Fibroblast of lung (primary cell): ENCODE data around the gene OR10A2. TPM values are rescaled to one million over a fixed set of nuclear protein-coding genes. Genes with fewer than 3 reads are reported as not detected.
"Not testable (repeated sequence)": the region's sequence is repeated elsewhere in the genome, so short reads cannot be mapped to it uniquely, and the experiment has no call there.

Experiments
- DNase-seq, 2 donors: peaks; one replicate each; pipeline versions ENCODE4 v3.0.0 to v3.0.0-alpha.2; 2010; ENCODE audit warnings: low read depth in 2 of 2
- H2AFZ ChIP-seq: 2 replicates; pipeline ENCODE4 v1.5.1; 2012; ENCODE audit warnings: low read length, control low read depth, inconsistent platforms
- H3K27ac ChIP-seq: 2 replicates; pipeline ENCODE4 v1.5.1; 2011; ENCODE audit warnings: low read length, control low read depth; ENCODE audit not compliant: insufficient read depth
- H3K27me3 ChIP-seq: 2 replicates; pipeline ENCODE4 v1.5.1; 2011; ENCODE audit warnings: mild to moderate bottlenecking, low read length; ENCODE audit not compliant: control insufficient read depth, insufficient read depth
- H3K36me3 ChIP-seq: 2 replicates; pipeline ENCODE4 v1.5.1; 2011; ENCODE audit warnings: low read length; ENCODE audit not compliant: control insufficient read depth, insufficient read depth
- H3K4me1 ChIP-seq: 2 replicates; pipeline ENCODE4 v1.5.1; 2011; ENCODE audit warnings: low read length; ENCODE audit not compliant: control insufficient read depth, insufficient read depth; ENCODE audit errors: extremely low read depth
- H3K4me2 ChIP-seq: 2 replicates; pipeline ENCODE4 v1.5.1; 2011; ENCODE audit warnings: low read length, control low read depth; ENCODE audit not compliant: insufficient read depth; ENCODE audit errors: extremely low read depth
- H3K4me3 ChIP-seq, 4 experiments: fragments of 200-600 bp in 1 of 4; sonication (generic) in 1 of 4; replicated peaks in 1 of 4; 2 replicates each; pipeline ENCODE4 v1.5.1; 2011 to 2016; ENCODE audit warnings: low read length in 4 of 4, low read depth in 3 of 4, mild to moderate bottlenecking in 3 of 4, control low read depth in 2 of 4, inconsistent platforms in 1 of 4, mixed read lengths in 1 of 4; ENCODE audit not compliant: insufficient read depth in 1 of 4; ENCODE audit errors: control extremely low read depth in 1 of 4
- H3K79me2 ChIP-seq: 2 replicates; pipeline ENCODE4 v1.5.1; 2012; ENCODE audit warnings: mild to moderate bottlenecking, low read length, inconsistent platforms; ENCODE audit not compliant: control insufficient read depth, insufficient read depth
- H3K9ac ChIP-seq: 2 replicates; pipeline ENCODE4 v1.5.1; 2011; ENCODE audit warnings: mild to moderate bottlenecking, low read length, control low read depth; ENCODE audit not compliant: insufficient read depth
- H3K9me3 ChIP-seq: 2 replicates; pipeline ENCODE4 v1.5.1; 2012; ENCODE audit warnings: low read depth, low read length; ENCODE audit not compliant: control insufficient read depth, insufficient read depth
- H4K20me1 ChIP-seq: 2 replicates; pipeline ENCODE4 v1.5.1; 2011; ENCODE audit warnings: low read length; ENCODE audit not compliant: control insufficient read depth, insufficient read depth; ENCODE audit errors: extremely low read depth
- CTCF ChIP-seq, 2 donors: IDR thresholded peaks in 1 of 2; conservative IDR thresholded peaks in 1 of 2; 1 replicate in 1 of 2; 2 replicates in 1 of 2; pipeline ENCODE4 v1.5.1; 2011 to 2012; ENCODE audit warnings: low read length in 2 of 2, control low read depth in 1 of 2, inconsistent platforms in 1 of 2, low read depth in 1 of 2, mild to moderate bottlenecking in 1 of 2
- EZH2 ChIP-seq: IDR thresholded peaks from 2 replicates; pipeline ENCODE4 v1.5.1; 2012; ENCODE audit warnings: low read length, control low read depth, mild to moderate bottlenecking; ENCODE audit errors: missing control alignments
- polyA plus RNA-seq, 2 donors: library from polyadenylated mRNA; depleted of rRNA in 1 of 2; stranded (reverse) in 1 of 2; unstranded in 1 of 2; fragments of >200 nt; gene quantifications; 2 replicates each; pipeline ENCODE4 v1.2.1, GENCODE V29; 2011 to 2012; ENCODE audit warnings: missing spikeins in 1 of 2
- total RNA-seq: library from RNA; depleted of rRNA; stranded (reverse); fragments of >200 nt; gene quantifications from 2 replicates; pipeline ENCODE4 v1.2.1, GENCODE V29; 2014

Gene OR10A2
- total and polyA plus RNA-seq, 2 donors (not counting 1 experiment from before 2014, with no cell fraction given): not detected

GRCh38 chr11:6876914-6877313 lies 14.1 kb downstream of the OR10A2 start:
- Histone ChIP-seq H3K9ac (no peak overlapping the region), H3K79me2 (no peaks in the 10 kb centered on the region), H3K27ac (no peak overlapping the region), H3K4me3 (no peak overlapping the region), H2AFZ (no peak overlapping the region), H3K36me3 (no peaks in the 10 kb centered on the region), H3K4me1 (no peaks in the 10 kb centered on the region), H3K27me3 (no peaks in the 10 kb centered on the region), H3K4me2 (no peak overlapping the region), H3K9me3 (no peaks in the 10 kb centered on the region), H4K20me1 (no peaks in the 10 kb centered on the region)
- TF ChIP-seq CTCF (conservative IDR thresholded peaks at IDR 0.05 in 1 of 2, IDR thresholded peaks at IDR 0.05 in 1 of 2; ENCODE audit: low read depth in 1 of 2, low read length in 2 of 2) (no peak), EZH2 (no peak)
- no peak for DNase-seq

DNA sequence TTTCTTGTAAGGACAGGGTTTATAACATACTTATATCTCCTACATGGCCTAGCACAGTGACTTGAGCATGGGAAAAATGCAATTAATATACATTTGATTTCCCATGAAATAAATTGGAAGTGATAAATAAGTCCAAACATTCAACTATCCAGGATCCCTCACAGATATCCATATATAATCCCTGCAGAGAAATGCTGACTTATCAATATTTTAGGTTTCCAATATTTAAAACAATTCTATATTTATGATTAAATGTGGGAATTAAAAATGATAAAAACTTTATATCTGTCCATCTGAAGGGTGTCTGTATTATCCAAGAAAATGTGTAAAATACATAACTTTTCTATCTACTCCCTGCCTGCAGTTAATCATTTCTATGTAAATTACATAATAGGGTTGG lies 19.9 kb downstream of the OR10A2 start:
- Histone ChIP-seq H3K36me3 (no peaks in the 10 kb centered on the region), H3K27ac (no peak overlapping the region), H3K4me1 (no peaks in the 10 kb centered on the region), H3K79me2 (no peaks in the 10 kb centered on the region), H3K27me3 (no peaks in the 10 kb centered on the region), H3K9ac (no peak overlapping the region), H2AFZ (no peak overlapping the region), H4K20me1 (no peaks in the 10 kb centered on the region), H3K4me2 (no peak overlapping the region), H3K4me3 (no peak overlapping the region), H3K9me3 (no peaks in the 10 kb centered on the region)
- no peak for DNase-seq
- TF ChIP-seq EZH2 (no peak), CTCF (conservative IDR thresholded peaks at IDR 0.05 in 1 of 2, IDR thresholded peaks at IDR 0.05 in 1 of 2; ENCODE audit: low read depth in 1 of 2, low read length in 2 of 2) (no peak)

- not testable (repeated sequence) for H4K20me1 ChIP-seq, H3K4me3 ChIP-seq, H3K9me3 ChIP-seq, H3K4me2 ChIP-seq, H3K36me3 ChIP-seq, H3K79me2 ChIP-seq, H3K27ac ChIP-seq, H3K4me1 ChIP-seq, DNase-seq, H3K27me3 ChIP-seq, H2AFZ ChIP-seq, H3K9ac ChIP-seq
These were observed 24.9 kb downstream of the OR10A2 start for GRCh38 chr11:6887711-6888110.
